IMR-90 (cell line): Measurements from ENCODE around the gene SLC25A41. TPM values are rescaled to one million over a fixed set of nuclear protein-coding genes. Genes with fewer than 3 reads are reported as not detected.

Experiments used
- ATAC-seq: fragments of 200-7000 bp; cut with Tn5 transposase; 2 replicates; pipeline ENCODE4 v1.9.1; 2020; ENCODE audit warnings: low read depth, mild to moderate bottlenecking, moderate library complexity
- BruUV-seq: library from RNA; stranded (reverse); fragments of 400-500 nt; replicated peaks from 2 replicates; lab custom pipeline; 2021; lab: Mats Ljungman, UMichigan
- CTCF ChIA-PET: fragments of 300-600 bp; formaldehyde crosslinking; extraction: SDS; loops from one replicate; lab custom pipeline; 2021; ENCODE audit warnings: antibody characterized with exemption; lab: Yijun Ruan, JAX
- POLR2A ChIA-PET: fragments of 300-600 bp; sonication (Branson Sonifier 250); formaldehyde crosslinking; loops from one replicate; lab custom pipeline; 2022; ENCODE audit warnings: antibody characterized with exemption; ENCODE audit not compliant: unreplicated experiment; lab: Charles Lee
- DNase-seq: peaks from one replicate; pipeline ENCODE4 v3.0.0; 2013
- H2AFZ ChIP-seq: replicated peaks from 2 replicates; pipeline ENCODE3; 2013; ENCODE audit warnings: low read length, mild to moderate bottlenecking; ENCODE audit not compliant: poor library complexity
- H2AK5ac ChIP-seq: 2 replicates; pipeline ENCODE4 v1.6.1; 2013; ENCODE audit warnings: low read depth, low read length, inconsistent platforms
- H2AK9ac ChIP-seq: replicated peaks from 2 replicates; pipeline ENCODE3; 2013; ENCODE audit warnings: mild to moderate bottlenecking, low read depth, low read length, moderate library complexity; ENCODE audit not compliant: poor library complexity
- H2BK120ac ChIP-seq: 2 replicates; pipeline ENCODE4 v1.6.1; 2013; ENCODE audit warnings: low read depth, low read length, inconsistent platforms
- H2BK15ac ChIP-seq: 3 replicates; pipeline ENCODE4 v1.6.1; 2013; ENCODE audit warnings: low read depth, low read length, inconsistent platforms
- H2BK20ac ChIP-seq: 2 replicates; pipeline ENCODE4 v1.6.1; 2013; ENCODE audit warnings: low read depth, mild to moderate bottlenecking, inconsistent platforms, low read length, moderate library complexity
- H2BK5ac ChIP-seq: 2 replicates; pipeline ENCODE4 v1.6.1; 2013; ENCODE audit warnings: mild to moderate bottlenecking, low read depth, low read length, inconsistent platforms; ENCODE audit not compliant: poor library complexity, severe bottlenecking
- H3K14ac ChIP-seq: replicated peaks from 2 replicates; pipeline ENCODE4 v1.6.1; 2013; ENCODE audit warnings: low read depth, low read length, inconsistent platforms
- H3K18ac ChIP-seq: 2 replicates; pipeline ENCODE4 v1.6.1; 2013; ENCODE audit warnings: low read depth, low read length, control low read depth
- H3K23ac ChIP-seq: 2 replicates; pipeline ENCODE4 v1.6.1; 2013; ENCODE audit warnings: low read depth, low read length, inconsistent platforms
- H3K27ac ChIP-seq: 2 replicates; pipeline ENCODE4 v1.5.1; 2013; ENCODE audit warnings: mild to moderate bottlenecking, control low read depth, low read length; ENCODE audit not compliant: insufficient read depth
- H3K27me3 ChIP-seq: 2 replicates; pipeline ENCODE4 v1.6.1; 2013; ENCODE audit warnings: low read length; ENCODE audit not compliant: control insufficient read depth, insufficient read depth
- H3K36me3 ChIP-seq: 2 replicates; pipeline ENCODE4 v1.6.1; 2013; ENCODE audit warnings: low read length, mixed read lengths; ENCODE audit not compliant: control insufficient read depth, insufficient read depth
- H3K4ac ChIP-seq: 2 replicates; pipeline ENCODE4 v1.6.1; 2013; ENCODE audit warnings: low read depth, low read length, inconsistent platforms
- H3K4me1 ChIP-seq: 2 replicates; pipeline ENCODE4 v1.6.1; 2013; ENCODE audit warnings: low read length, mixed read lengths; ENCODE audit not compliant: control insufficient read depth, insufficient read depth
- H3K4me2 ChIP-seq: 2 replicates; pipeline ENCODE4 v1.6.1; 2013; ENCODE audit warnings: low read depth, mild to moderate bottlenecking, control low read depth, low read length, moderate library complexity
- H3K4me3 ChIP-seq: 2 replicates; pipeline ENCODE4 v1.5.1; 2013; ENCODE audit warnings: low read depth, mild to moderate bottlenecking, control low read depth, low read length, moderate library complexity; ENCODE audit not compliant: insufficient read depth
- H3K56ac ChIP-seq: 2 replicates; pipeline ENCODE4 v1.6.1; 2013; ENCODE audit warnings: low read length, inconsistent platforms; ENCODE audit not compliant: insufficient read depth; ENCODE audit errors: extremely low read depth
- H3K79me1 ChIP-seq, 2 experiments: 2 replicates each; pipeline ENCODE4 v1.6.1; 2013; ENCODE audit warnings: low read length in 2 of 2, inconsistent platforms in 1 of 2, low read depth in 1 of 2
- H3K9ac ChIP-seq: 2 replicates; pipeline ENCODE4 v1.6.1; 2013; ENCODE audit warnings: low read depth, low read length, control low read depth
- H3K9me1 ChIP-seq: 2 replicates; pipeline ENCODE4 v1.6.1; 2013; ENCODE audit warnings: low read length, inconsistent platforms; ENCODE audit not compliant: insufficient read depth
- H3K9me3 ChIP-seq: 2 replicates; pipeline ENCODE4 v1.6.1; 2013; ENCODE audit warnings: low read length; ENCODE audit not compliant: control insufficient read depth, insufficient read depth
- H4K20me1 ChIP-seq: 2 replicates; pipeline ENCODE4 v1.6.1; 2013; ENCODE audit warnings: low read length, inconsistent platforms; ENCODE audit not compliant: insufficient read depth
- H4K5ac ChIP-seq: 2 replicates; pipeline ENCODE4 v1.6.1; 2013; ENCODE audit warnings: mild to moderate bottlenecking, low read depth, low read length, control low read depth
- H4K8ac ChIP-seq, 2 experiments: 2 replicates each; pipeline ENCODE4 v1.6.1; 2013; ENCODE audit warnings: low read depth in 2 of 2, low read length in 2 of 2, control low read depth in 1 of 2, inconsistent platforms in 1 of 2
- H4K91ac ChIP-seq: 2 replicates; pipeline ENCODE4 v1.6.1; 2013; ENCODE audit warnings: low read depth, low read length, inconsistent platforms; ENCODE audit not compliant: insufficient read depth
- BHLHE40 ChIP-seq: fragments of 150-350 bp; IDR thresholded peaks from 2 replicates; pipeline ENCODE4 v1.6.1; 2016; ENCODE audit warnings: mild to moderate bottlenecking, low read depth, low read length
- CEBPB ChIP-seq: IDR thresholded peaks from 2 replicates; pipeline ENCODE4 v1.6.1; 2012; ENCODE audit warnings: low read depth, low read length, improper control_type of control experiment
- ELK1 ChIP-seq: fragments of 150-350 bp; IDR thresholded peaks from 2 replicates; pipeline ENCODE4 v1.6.1; 2016; ENCODE audit warnings: low read depth, mild to moderate bottlenecking, low read length, moderate library complexity, borderline replicate concordance
- FOS ChIP-seq: fragments of 150-350 bp; IDR thresholded peaks from 2 replicates; pipeline ENCODE4 v1.6.1; 2016; ENCODE audit warnings: low read depth, low read length
- MAFK ChIP-seq: IDR thresholded peaks from 2 replicates; pipeline ENCODE4 v1.6.1; 2012; ENCODE audit warnings: low read depth, low read length, improper control_type of control experiment
- MAZ ChIP-seq: IDR thresholded peaks from 2 replicates; pipeline ENCODE4 v1.6.1; 2012; ENCODE audit warnings: low read depth, mild to moderate bottlenecking, low read length, improper control_type of control experiment, moderate library complexity, borderline replicate concordance
- MXI1 ChIP-seq: IDR thresholded peaks from 2 replicates; pipeline ENCODE4 v1.6.1; 2012; ENCODE audit warnings: low read depth, mild to moderate bottlenecking, low read length, moderate library complexity, borderline replicate concordance
- NFE2L2 ChIP-seq: fragments of 150-350 bp; IDR thresholded peaks from 2 replicates; pipeline ENCODE4 v1.6.1; 2016; ENCODE audit warnings: low read depth, mild to moderate bottlenecking, low read length
- RAD21 ChIP-seq: IDR thresholded peaks from 2 replicates; pipeline ENCODE4 v1.6.1; 2012; ENCODE audit warnings: low read length, improper control_type of control experiment
- RCOR1 ChIP-seq: IDR thresholded peaks from 2 replicates; pipeline ENCODE4 v1.6.1; 2012; ENCODE audit warnings: mild to moderate bottlenecking, low read length, improper control_type of control experiment; ENCODE audit not compliant: insufficient replicate concordance
- RFX5 ChIP-seq: IDR thresholded peaks from 2 replicates; pipeline ENCODE4 v1.8.0; 2012; ENCODE audit warnings: low read depth, mild to moderate bottlenecking, low read length, moderate library complexity
- SMC3 ChIP-seq: fragments of 150-350 bp; IDR thresholded peaks from 2 replicates; pipeline ENCODE4 v1.6.1; 2016; ENCODE audit warnings: low read depth, mild to moderate bottlenecking, antibody characterized with exemption, low read length, moderate library complexity
- USF2 ChIP-seq: fragments of 150-350 bp; IDR thresholded peaks from 2 replicates; pipeline ENCODE4 v1.6.1; 2017; ENCODE audit warnings: mild to moderate bottlenecking, antibody characterized with exemption, low read length, low read depth
- WGBS, 2 experiments: methylation state at CpG; one replicate each; pipeline versions ENCODE4 v1.1.5 to v1.1.7; 2013; ENCODE audit warnings: missing lambda C conversion rate in 2 of 2; ENCODE audit not compliant: insufficient read length in 1 of 2; ENCODE audit errors: extremely low coverage in 2 of 2; 5-methylcytosine and 5-hydroxymethylcytosine counted together
- dilution Hi-C: fragments of 300-500 bp; cut with HindIII; formaldehyde crosslinking; loops from one replicate; pipeline ENCODE4 v1.14.3; 2018; ENCODE audit warnings: low sequenced_read_pairs; ENCODE audit not compliant: unreplicated experiment
- in situ Hi-C: fragments of 300-500 bp; cut with MboI; formaldehyde crosslinking; loops from 3 replicates; pipeline ENCODE4 v1.14.3; 2019; ENCODE audit warnings: low sequenced_read_pairs, inconsistent platforms, mixed read lengths
- intact Hi-C: fragments of 100-400 bp; cut with micrococcal nuclease; formaldehyde crosslinking; loops from 2 replicates; pipeline ENCODE4 v1.10.0; 2022
- polyA plus RNA-seq, 3 experiments: library from polyadenylated mRNA; depleted of rRNA; stranded (reverse); fragments of >200 nt; gene quantifications; 2 replicates each; pipeline ENCODE4 v1.2.3, GENCODE V29; 2012; ENCODE audit warnings: low replicate concordance in 1 of 3
- total RNA-seq: library from RNA; depleted of rRNA; stranded (reverse); fragments of >200 nt; gene quantifications from 2 replicates; pipeline ENCODE4 v1.2.3, GENCODE V29; 2012

Gene SLC25A41
- total and polyA plus RNA-seq, 2 of the 4 experiments (the other 2 are of a cell fraction) = not detected

- TF ChIP-seq MXI1 = no peak
- no peak for TF ChIP-seq RCOR1
Observed at GRCh38 chr19:6416658-6417405, 16.7 kb downstream of the SLC25A41 start (continued).

- no peaks in the 10 kb centered on the region; the same call in 1 of the 2 replicates for H3K9me1 ChIP-seq
- intact Hi-C loops = loop anchor here (10.0 kb wide), 1 partner anchor 371 kb away; no protein-coding TSS in a partner anchor
- no TSS peak for BruUV-seq
- no peak overlapping the region for H3K4me3 ChIP-seq
- DNase-seq (no peak), ATAC-seq (no peak)
- ChIA-PET POLR2A (no interaction called here), CTCF (no interaction called here)
- H2BK120ac ChIP-seq = no peak overlapping the region
- no peak overlapping the region for H3K9ac ChIP-seq
- no peak overlapping the region for H2AK9ac ChIP-seq
- H4K20me1 ChIP-seq = peaks cover 35% of the 10 kb centered on the region
- no peaks in the 10 kb centered on the region for H3K27me3 ChIP-seq
- no peak overlapping the region for H2AK5ac ChIP-seq
- H3K4ac ChIP-seq = no peak overlapping the region
- no peak overlapping the region for H3K18ac ChIP-seq
- no peak overlapping the region for H3K56ac ChIP-seq
- H2AFZ ChIP-seq = no peak overlapping the region
- H3K23ac ChIP-seq = no peak overlapping the region
- H4K91ac ChIP-seq = no peak overlapping the region
- H3K14ac ChIP-seq = no peak overlapping the region
- H3K9me3 ChIP-seq = no peaks in the 10 kb centered on the region
- dilution Hi-C loops = no loop called here
- 98% methylated on average over 8 of the region's 32 CpGs; no CpG with 5 or more reads in 1 of the 2 experiments for WGBS, 2 experiments
- H2BK20ac ChIP-seq = no peak overlapping the region
- H3K4me1 ChIP-seq = no peaks in the 10 kb centered on the region
- in situ Hi-C loops = no loop called here
- H4K8ac ChIP-seq = no peak overlapping the region
- no peak overlapping the region for H4K5ac ChIP-seq
- no peak overlapping the region for H2BK15ac ChIP-seq
- no peak overlapping the region for H3K4me2 ChIP-seq
- no peak overlapping the region for H3K27ac ChIP-seq
- H3K79me1 ChIP-seq = peaks cover 0 to 29% of the 10 kb centered on the region in 2 experiments; a peak in 2 of 4 replicates
- peaks cover 72% of the 10 kb centered on the region for H3K36me3 ChIP-seq
- H2BK5ac ChIP-seq = no peak overlapping the region
- TF ChIP-seq USF2 (no peak), SMC3 (no peak), BHLHE40 (no peak), ELK1 (no peak), RFX5 (no peak), NFE2L2 (no peak), FOS (no peak), MAZ (no peak), CEBPB (no peak), RAD21 (no peak), MAFK (no peak), MXI1 (no peak)
Observed at GRCh38 chr19:6415591-6416190, 17.9 kb downstream of the SLC25A41 start.
